Measurements from ENCODE around the gene SETD2.
"Not testable (repeated sequence)": the region's sequence is repeated elsewhere in the genome, so short reads cannot be mapped to it uniquely, and the experiment has no call there.

Gene SETD2

GRCh38 chr3:47102081-47102600, 61.8 kb downstream of the SETD2 start:
- no peak for DNase-seq (ENCODE audit: low read depth)

- DNase-seq (ENCODE audit: low read depth): no peak
Observed at GRCh38 chr3:47098910-47099309, 65.0 kb downstream of the SETD2 start.

GRCh38 chr3:47097864-47098263, 66.0 kb downstream of the SETD2 start:
- no peak for DNase-seq (ENCODE audit: low read depth)

- no peak for DNase-seq (ENCODE audit: low read depth)
Observed at GRCh38 chr3:47096959-47097358, 67.0 kb downstream of the SETD2 start.

- DNase-seq (ENCODE audit: low read depth): no peak
Observed at GRCh38 chr3:47092090-47092489, 71.8 kb downstream of the SETD2 start.

GRCh38 chr3:47089630-47090029, 74.3 kb downstream of the SETD2 start:
- no peak for DNase-seq (ENCODE audit: low read depth)

GRCh38 chr3:47086071-47086470, 77.8 kb downstream of the SETD2 start:
- DNase-seq (ENCODE audit: low read depth): no peak

GRCh38 chr3:47083786-47084185, 80.1 kb downstream of the SETD2 start:
- no peak for DNase-seq (ENCODE audit: low read depth)

GRCh38 chr3:47082519-47082918, 81.4 kb downstream of the SETD2 start:
- DNase-seq (ENCODE audit: low read depth): no peak

GRCh38 chr3:47079432-47079831, 84.5 kb downstream of the SETD2 start:
- no peak for DNase-seq (ENCODE audit: low read depth)

- DNase-seq (ENCODE audit: low read depth): no peak
Observed at GRCh38 chr3:47073685-47074084, 90.2 kb downstream of the SETD2 start.

GRCh38 chr3:47070770-47071169, 93.1 kb downstream of the SETD2 start:
- DNase-seq (ENCODE audit: low read depth): no peak

- DNase-seq (ENCODE audit: low read depth): not testable (repeated sequence)
Observed at GRCh38 chr3:47066259-47066658, 97.7 kb downstream of the SETD2 start.

- DNase-seq (ENCODE audit: low read depth): no peak
Observed at GRCh38 chr3:47065681-47066080, 98.2 kb downstream of the SETD2 start.

GRCh38 chr3:47065058-47065457, 98.9 kb downstream of the SETD2 start:
- no peak for DNase-seq (ENCODE audit: low read depth)

- DNase-seq (ENCODE audit: low read depth): peak; percentile 13
Observed at GRCh38 chr3:47057212-47057671, 106.7 kb downstream of the SETD2 start.

GRCh38 chr3:47056705-47057104, 107.2 kb downstream of the SETD2 start:
- DNase-seq (ENCODE audit: low read depth): no peak

GRCh38 chr3:47054412-47054811, 109.5 kb downstream of the SETD2 start:
- no peak for DNase-seq (ENCODE audit: low read depth)

GRCh38 chr3:47047673-47048072, 116.2 kb downstream of the SETD2 start:
- DNase-seq (ENCODE audit: low read depth): no peak

- no peak for DNase-seq (ENCODE audit: low read depth)
Observed at GRCh38 chr3:47047069-47047468, 116.8 kb downstream of the SETD2 start.

GRCh38 chr3:47042231-47042791, 121.6 kb downstream of the SETD2 start:
- DNase-seq (ENCODE audit: low read depth): no peak

GRCh38 chr3:47041114-47041513, 122.8 kb downstream of the SETD2 start:
- no peak for DNase-seq (ENCODE audit: low read depth)

GRCh38 chr3:47037302-47037701, 126.6 kb downstream of the SETD2 start:
- DNase-seq (ENCODE audit: low read depth): not testable (repeated sequence)

- no peak for DNase-seq (ENCODE audit: low read depth)
Observed at GRCh38 chr3:47036145-47036544, 127.8 kb downstream of the SETD2 start.
